ENCODE data around the gene GADD45B. TPM values are rescaled to one million over a fixed set of nuclear protein-coding genes. Genes with fewer than 3 reads are reported as not detected.

The GADD45B gene
- total RNA-seq, 6 experiments from 2014 or later = 39.0 to 176 (median 127) TPM

GRCh38 chr19:2484178-2484937, 8.4 kb downstream of the GADD45B start:
- 44% methylated on average over 4 of the region's 13 CpGs for WGBS (ENCODE audit: insufficient coverage, low coverage, low lambda C conversion rate, missing lambda C conversion rate)
- peaks cover 0 to 16% (median 0%) of the 10 kb centered on the region in 4 donors for H3K4me1 ChIP-seq
- intact Hi-C loops (cut with DNase I) = loop anchor here in 1 of 2 donors (10.0 kb wide), 1 partner anchor 50 kb away; no protein-coding TSS in a partner anchor
- TF ChIP-seq POLR2A (IDR thresholded peaks at IDR 0.05) (no peak), CTCF (IDR thresholded peaks at IDR 0.05) (no peak)
- no peaks in the 10 kb centered on the region for H3K36me3 ChIP-seq
- no peak overlapping the region for H3K4me3 ChIP-seq
- DNase-seq (peak; percentile 42 to 90 (median 80)), ATAC-seq (peak in 3 of 4 donors; percentile 36 to 55 (median 54))
- H3K9me3 ChIP-seq = no peaks in the 10 kb centered on the region
- H3K27me3 ChIP-seq = no peaks in the 10 kb centered on the region
- peak overlapping the region in 1 of 3 donors; percentile 8 for H3K27ac ChIP-seq

- DNase-seq = no peak
- H3K27ac ChIP-seq = no peak overlapping the region
- no peaks in the 10 kb centered on the region for H3K9me3 ChIP-seq
- TF ChIP-seq POLR2A (IDR thresholded peaks at IDR 0.05) (no peak), CTCF (IDR thresholded peaks at IDR 0.05) (no peak)
- H3K4me3 ChIP-seq = no peak overlapping the region
- intact Hi-C loops (cut with DNase I) = loop anchor here (5.0 to 10.0 kb wide), 2 partner anchors 49 to 57 kb away; no protein-coding TSS in a partner anchor
- no peaks in the 10 kb centered on the region for H3K27me3 ChIP-seq
- WGBS (ENCODE audit: insufficient coverage, low coverage, low lambda C conversion rate, missing lambda C conversion rate) = 68% methylated on average over 6 of the region's 8 CpGs
- peaks cover 0 to 20% (median under 1%) of the 10 kb centered on the region in 4 donors for H3K4me1 ChIP-seq
- ATAC-seq = no peak
- H3K36me3 ChIP-seq = no peaks in the 10 kb centered on the region
Observed at GRCh38 chr19:2485428-2485827, 9.5 kb downstream of the GADD45B start.

GRCh38 chr19:2487090-2487489, 11.2 kb downstream of the GADD45B start:
- Histone ChIP-seq H3K9me3 (no peaks in the 10 kb centered on the region), H3K27me3 (no peaks in the 10 kb centered on the region), H3K4me1 (peaks cover 0 to 23% (median 4%) of the 10 kb centered on the region in 4 donors), H3K4me3 (no peak overlapping the region), H3K36me3 (no peaks in the 10 kb centered on the region), H3K27ac (no peak overlapping the region)
- no peak for ATAC-seq
- intact Hi-C loops (cut with DNase I) = loop anchor here (5.0 to 10.0 kb wide), 2 partner anchors 48 to 55 kb away; no protein-coding TSS in a partner anchor
- 33% methylated on average over 2 of the region's 12 CpGs for WGBS (ENCODE audit: insufficient coverage, low coverage, low lambda C conversion rate, missing lambda C conversion rate)
- TF ChIP-seq POLR2A (IDR thresholded peaks at IDR 0.05) (no peak), CTCF (IDR thresholded peaks at IDR 0.05) (no peak)
- DNase-seq = no peak

GRCh38 chr19:2487842-2488241, 11.9 kb downstream of the GADD45B start:
- intact Hi-C loops (cut with DNase I) = loop anchor here (5.0 to 10.0 kb wide), 2 partner anchors 47 to 54 kb away; no protein-coding TSS in a partner anchor
- Histone ChIP-seq H3K4me1 (peaks cover 0 to 23% (median 4%) of the 10 kb centered on the region in 4 donors), H3K36me3 (no peaks in the 10 kb centered on the region), H3K27me3 (no peaks in the 10 kb centered on the region), H3K4me3 (no peak overlapping the region), H3K9me3 (no peaks in the 10 kb centered on the region), H3K27ac (no peak overlapping the region)
- TF ChIP-seq POLR2A (IDR thresholded peaks at IDR 0.05) (no peak), CTCF (IDR thresholded peaks at IDR 0.05) (no peak)
- WGBS (ENCODE audit: insufficient coverage, low coverage, low lambda C conversion rate, missing lambda C conversion rate) = no CpG with 5 or more reads among the region's 15 CpGs
- DNase-seq (peak in 1 of 3 donors; percentile 39), ATAC-seq (peak in 2 of 4 donors; percentile 7 to 8)
